Glomerular visceral epithelial cell (primary cell): Measurements from ENCODE around the gene MAP7D2.

Experiments used
- DNase-seq: peaks from one replicate; pipeline ENCODE4 v3.0.0-alpha.2; 2016; ENCODE audit errors: extremely low spot score

Gene MAP7D2

GRCh38 chrX:19975845-19976244 is 140.9 kb downstream of the MAP7D2 start:
- no peak for DNase-seq

DNA sequence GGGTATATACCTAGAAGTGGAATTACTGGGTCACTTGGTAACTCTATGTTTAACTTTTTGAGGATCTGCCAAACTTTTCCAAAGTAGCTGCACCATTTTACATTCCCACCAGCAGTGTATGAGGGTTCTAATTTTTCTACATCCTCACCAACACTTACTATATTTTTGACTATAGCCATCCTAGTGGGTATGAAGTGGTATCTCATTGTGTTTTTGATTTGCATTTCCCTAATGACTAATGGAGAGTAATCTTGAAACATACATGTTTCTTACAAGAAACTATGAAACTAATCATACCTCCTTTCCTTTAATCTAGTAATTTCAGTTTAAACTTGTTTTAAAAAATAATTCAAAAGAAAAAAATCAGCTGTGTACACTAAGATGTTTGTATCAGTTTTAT is 143.7 kb downstream of the MAP7D2 start:
- DNase-seq, result no peak

GRCh38 chrX:19968276-19968675 is 148.4 kb downstream of the MAP7D2 start:
- no peak for DNase-seq

GRCh38 chrX:19966056-19966455 is 150.7 kb downstream of the MAP7D2 start:
- no peak for DNase-seq

DNA sequence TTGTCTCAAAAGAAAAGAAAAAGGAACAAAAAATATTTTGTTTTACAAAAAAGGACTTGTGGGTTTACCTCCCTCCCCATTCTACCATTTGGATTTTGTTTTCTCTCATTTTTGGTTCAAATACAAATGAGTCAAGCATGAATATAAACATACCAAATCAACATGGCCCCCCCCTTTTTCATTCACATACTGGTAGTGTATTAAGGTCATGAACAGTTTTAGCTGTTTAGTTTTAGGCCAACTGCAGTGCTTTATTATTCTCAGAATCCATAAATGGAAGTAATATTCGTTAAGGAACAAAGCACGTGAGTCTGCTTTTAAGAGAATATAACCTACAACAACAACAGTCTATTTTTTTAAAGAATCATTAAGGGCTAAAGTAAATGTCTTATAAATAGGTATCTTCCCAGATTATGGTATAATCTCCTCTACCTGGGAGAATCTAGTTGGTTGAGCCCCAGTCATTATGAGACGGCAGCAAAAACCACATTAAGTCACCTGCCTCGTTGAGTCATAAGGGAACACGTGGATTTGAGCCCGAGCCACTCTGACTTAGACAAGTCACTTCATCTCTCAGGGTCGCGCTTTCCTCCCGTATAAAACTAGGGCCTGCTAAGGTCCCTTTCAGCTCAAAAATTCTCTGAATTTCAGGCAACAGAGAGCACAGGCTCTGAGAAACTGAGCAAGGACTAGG is 152.5 kb downstream of the MAP7D2 start:
- DNase-seq, result peak; percentile 3

- no peak for DNase-seq
These were observed 155.8 kb downstream of the MAP7D2 start for GRCh38 chrX:19960913-19961312.

GRCh38 chrX:19958552-19959486 is 157.9 kb downstream of the MAP7D2 start:
- DNase-seq, result no peak

GRCh38 chrX:19956923-19957322 is 159.8 kb downstream of the MAP7D2 start:
- DNase-seq, result no peak
